GM19324 (cell line): Measurements from ENCODE around the gene DCAF17.
A peak's percentile ranks its signal among the peaks of the same experiment; 100 is the strongest.
"Not testable (repeated sequence)": the region's sequence is repeated elsewhere in the genome, so short reads cannot be mapped to it uniquely, and the experiment has no call there.

ENCODE experiments used
- ATAC-seq: cut with Tn5 transposase; IDR thresholded peaks from one replicate; pipeline ENCODE4 v1.9.1; 2021; ENCODE audit warnings: mild to moderate bottlenecking, moderate library complexity; ENCODE audit not compliant: unreplicated experiment, low FRiP score

The DCAF17 gene

DNA sequence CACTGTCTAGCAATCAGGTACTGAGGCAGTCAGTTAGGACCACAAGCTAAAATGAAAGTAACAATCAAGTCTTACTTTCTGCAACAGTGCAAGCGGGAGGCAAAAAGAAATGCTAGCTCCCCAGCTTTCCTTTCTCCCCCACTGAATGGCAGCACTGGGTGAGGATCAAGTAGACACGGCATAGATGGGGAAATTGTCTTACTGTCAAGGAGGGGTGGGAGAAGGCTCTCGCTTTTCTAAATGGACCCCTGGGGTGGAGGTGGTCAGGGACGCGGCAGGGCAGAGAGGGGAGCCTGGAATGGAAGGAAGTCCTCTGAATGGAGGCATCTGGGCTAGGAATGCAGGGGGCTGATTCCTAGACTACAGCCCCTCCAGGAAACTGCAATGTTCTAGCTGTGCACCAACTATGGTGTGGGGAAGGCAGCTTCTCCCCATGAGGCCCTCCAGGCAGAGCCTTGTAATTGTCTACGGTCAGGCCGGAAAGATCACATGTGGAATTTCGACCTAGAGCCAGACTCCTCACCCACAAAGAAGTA is 24.5 kb upstream of the DCAF17 start:
- no peak for ATAC-seq

DNA sequence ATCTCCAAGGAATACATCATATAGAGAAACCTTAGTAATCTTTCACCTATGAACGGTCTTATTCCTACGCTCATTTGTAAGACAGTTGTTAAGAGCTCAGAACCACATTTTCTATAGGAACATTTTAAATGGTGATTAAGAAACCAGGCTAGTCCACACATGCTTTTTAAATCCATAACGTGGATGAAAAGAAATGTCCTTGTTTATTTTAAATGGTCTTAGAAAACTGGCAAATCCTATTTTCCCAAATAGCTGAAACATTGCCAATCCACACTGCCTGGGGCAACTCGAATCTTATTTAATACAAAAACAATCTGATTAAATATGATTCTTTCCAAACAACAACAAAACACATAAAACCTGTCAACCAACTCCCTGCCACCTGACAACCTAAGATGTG is 23.9 kb upstream of the DCAF17 start:
- no peak for ATAC-seq

DNA sequence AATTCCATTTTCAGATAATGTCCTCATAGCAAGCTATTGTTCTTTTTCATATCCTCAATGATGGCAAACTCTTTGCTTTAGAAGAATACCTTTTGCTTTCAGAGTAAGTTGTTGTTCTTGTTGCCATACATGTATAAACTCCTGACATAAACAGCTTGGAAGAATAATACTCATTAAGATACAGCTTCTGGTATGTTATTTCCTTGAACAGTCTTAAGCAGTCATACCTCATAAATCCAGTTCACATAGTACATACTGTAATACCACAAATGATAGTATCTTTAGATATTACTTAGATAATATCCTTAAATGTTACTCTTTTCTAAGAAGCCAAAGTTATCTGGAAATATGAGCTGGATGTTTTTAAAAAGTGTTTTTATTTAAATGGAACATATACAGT is 23.4 kb upstream of the DCAF17 start:
- ATAC-seq: no peak

DNA sequence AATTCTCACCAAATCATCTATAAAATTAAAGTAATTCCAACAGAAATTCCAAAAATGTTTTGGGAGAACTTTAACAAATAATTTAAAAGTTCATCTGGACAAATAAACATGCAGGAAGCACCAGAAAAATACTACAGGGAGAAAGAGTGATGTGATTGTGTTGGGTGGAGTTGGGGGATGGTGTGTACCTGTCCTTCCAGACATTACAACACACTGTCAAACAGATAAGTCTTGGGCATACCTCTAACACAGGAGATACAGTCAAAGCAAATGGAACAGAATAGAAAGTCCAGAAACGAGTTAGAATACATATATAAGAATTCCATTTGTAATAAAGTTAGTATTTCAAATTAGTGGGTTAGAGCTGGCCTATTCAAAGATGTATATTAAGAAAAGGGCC is 22.8 kb upstream of the DCAF17 start:
- no peak for ATAC-seq

DNA sequence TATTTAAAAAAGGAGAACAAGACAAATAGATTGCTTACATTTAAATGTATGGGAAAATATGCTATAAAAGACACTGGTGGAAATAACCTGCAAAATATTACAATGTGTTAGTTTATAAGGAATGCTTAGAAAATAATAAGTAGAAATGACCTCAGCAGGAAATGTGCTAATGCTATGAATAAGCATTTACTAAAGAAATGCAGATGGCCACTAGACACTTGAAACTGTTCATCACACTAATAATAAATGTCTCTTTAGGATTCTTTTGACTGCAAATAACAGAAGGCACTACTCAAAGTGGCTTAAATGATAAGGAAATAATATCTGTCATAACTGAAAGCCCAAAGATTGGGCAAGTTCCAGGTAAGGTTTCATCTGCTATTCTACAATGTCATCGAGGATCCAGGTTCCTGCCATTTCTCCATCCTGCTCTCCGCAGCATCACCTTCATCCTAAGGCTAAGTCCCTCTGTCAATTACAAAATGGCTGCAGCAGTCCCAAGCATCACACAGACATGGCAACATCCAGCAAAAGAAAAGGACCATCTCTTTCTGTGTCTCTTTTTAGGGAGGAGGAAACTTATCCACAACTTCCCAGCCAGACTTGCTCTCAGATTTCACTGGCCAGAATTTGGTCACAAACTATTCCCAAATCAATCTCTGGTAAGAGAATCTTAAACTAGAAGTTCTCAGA is 22.1 kb upstream of the DCAF17 start:
- no peak for ATAC-seq

DNA sequence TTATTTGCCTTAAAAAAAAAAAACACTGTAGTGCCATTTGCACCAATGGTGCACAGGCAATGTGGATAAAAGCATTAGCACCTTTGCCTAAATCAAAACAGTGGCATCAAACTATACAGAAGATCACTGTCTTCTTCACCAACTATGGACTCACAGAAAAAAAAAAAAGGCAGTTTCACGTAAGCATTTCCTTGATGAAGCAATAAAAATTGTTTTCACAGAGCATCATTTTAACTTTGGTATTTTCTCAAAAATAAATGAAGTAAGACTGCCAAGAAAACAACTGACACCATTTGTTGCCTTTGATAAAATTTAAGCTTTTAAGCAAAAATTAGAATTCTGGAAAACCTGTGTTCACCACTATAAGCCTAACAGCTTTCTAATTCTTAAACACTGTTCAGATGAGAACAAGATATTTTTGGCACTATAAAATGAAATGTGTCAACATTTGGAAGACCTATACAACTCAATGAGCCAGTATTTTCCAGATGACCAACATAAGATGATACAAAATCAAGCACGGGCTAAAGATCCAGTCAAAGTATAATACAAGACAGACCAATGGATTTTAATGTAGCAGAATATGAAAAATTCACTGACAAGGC is 21.4 kb upstream of the DCAF17 start:
- ATAC-seq: no peak

DNA sequence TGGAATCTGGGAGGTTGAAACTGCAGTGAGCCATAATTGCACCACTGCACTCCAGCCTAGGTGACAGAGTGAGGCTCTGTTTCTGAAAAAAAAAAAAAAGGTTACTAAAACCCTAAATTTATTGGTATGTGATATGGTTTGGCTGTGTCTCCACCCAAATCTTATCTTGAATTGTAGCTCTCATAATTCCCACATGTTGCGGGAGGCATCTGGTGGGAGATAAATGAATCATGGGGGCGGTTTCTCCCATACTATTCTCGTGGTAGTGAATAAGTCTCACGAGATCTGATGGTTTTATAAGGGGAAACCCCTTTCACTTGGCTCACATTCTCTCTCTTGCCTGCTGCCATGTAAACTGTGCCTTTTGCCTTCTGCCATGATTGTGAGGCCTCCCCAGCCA is 19.4 kb upstream of the DCAF17 start:
- not testable (repeated sequence) for ATAC-seq

DNA sequence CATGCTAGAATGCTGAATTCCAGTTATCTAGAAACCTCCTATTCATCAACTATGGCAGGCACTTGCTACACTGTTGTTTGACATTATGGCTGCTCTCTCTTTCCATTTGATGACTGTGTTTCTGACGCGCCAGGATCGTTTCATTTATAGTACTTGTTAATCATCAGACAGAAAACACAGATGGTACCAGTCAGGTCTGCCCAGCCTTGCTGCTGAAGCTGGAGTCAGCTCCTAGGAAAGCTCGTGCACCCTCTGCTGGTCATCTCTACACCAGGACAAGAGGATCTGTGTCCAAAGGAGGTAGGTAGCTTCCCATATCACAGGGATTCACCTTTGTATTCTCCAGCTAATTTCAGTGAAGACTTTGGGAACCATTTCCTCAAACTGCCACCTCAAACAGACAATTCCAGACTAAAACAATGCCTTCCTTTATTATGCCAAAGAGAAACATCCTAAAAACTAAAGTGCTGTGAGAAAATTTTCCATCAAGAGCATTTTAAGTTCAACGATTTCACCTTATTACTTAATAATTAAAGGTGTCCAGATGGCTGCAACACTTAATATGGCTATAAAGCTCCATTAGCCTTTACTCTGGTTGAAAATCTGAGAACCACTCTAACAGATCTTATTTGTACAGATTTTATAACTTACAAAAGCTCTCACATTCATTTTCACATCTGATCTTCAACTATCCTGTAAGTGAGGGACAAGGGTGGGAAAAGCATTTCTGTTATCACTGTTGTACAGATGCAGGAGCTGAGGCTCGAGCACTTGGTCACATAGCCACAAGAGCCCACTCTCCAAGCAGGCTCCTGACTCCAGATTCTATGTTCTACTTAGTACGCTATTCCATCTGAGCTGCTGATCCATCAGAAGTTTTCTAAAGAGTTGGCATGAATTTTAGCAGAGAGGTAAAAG is 17.8 kb upstream of the DCAF17 start:
- ATAC-seq: peak; percentile 84

DNA sequence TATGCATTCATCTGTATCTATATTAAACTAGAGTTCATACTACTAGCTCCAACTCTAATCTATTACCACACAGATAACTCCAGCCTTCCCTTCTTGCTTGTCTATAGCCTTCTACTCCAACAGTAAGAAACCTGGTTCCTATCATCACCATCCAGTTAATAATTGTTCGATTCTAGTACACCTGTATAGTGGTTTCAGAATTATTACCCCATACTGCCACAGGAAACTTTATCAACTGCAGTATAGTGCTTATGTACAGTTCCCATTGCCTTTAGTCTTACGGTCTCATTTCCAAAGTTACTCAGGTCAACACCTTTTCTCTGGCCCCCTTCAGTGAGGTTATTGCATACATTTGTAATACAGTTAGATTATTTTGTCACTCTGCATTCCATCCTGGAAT is 14.7 kb upstream of the DCAF17 start:
- ATAC-seq: no peak

DNA sequence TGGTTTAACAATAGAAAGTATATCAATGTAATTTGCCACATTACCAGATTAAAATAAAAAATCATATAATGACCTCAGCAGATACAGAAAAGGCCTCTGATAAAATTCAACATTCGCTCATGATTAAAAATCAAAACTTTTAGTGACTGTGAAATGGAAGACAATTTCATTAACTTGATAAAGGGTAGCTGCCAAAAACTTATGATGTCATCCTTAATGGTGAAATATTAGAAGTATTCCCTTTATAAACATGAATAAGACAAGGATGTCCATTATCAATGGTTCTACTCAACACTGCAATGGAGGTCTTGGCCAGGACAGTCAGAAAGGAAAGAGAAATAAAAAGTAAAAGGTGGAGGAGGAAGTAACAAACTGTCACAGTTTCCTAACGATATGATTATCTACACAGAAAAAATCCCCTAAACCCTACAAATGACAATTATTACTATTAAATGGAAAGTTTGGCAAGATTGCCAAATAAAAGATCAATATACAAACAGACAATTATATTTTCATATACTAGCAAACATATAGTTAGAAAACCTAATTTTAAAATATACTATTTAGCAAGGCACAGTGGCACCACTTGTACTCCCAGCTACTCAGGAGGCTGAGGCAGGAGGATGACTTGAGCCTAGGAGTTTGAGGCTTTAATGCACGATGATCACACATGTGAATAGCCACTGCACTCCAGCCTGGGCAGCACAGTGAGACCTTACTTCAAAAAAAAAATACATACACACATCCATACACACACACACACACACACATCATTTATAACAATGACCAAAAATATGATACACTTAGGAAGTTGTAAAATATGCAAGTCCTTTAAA is 13.1 kb upstream of the DCAF17 start:
- ATAC-seq: no peak

DNA sequence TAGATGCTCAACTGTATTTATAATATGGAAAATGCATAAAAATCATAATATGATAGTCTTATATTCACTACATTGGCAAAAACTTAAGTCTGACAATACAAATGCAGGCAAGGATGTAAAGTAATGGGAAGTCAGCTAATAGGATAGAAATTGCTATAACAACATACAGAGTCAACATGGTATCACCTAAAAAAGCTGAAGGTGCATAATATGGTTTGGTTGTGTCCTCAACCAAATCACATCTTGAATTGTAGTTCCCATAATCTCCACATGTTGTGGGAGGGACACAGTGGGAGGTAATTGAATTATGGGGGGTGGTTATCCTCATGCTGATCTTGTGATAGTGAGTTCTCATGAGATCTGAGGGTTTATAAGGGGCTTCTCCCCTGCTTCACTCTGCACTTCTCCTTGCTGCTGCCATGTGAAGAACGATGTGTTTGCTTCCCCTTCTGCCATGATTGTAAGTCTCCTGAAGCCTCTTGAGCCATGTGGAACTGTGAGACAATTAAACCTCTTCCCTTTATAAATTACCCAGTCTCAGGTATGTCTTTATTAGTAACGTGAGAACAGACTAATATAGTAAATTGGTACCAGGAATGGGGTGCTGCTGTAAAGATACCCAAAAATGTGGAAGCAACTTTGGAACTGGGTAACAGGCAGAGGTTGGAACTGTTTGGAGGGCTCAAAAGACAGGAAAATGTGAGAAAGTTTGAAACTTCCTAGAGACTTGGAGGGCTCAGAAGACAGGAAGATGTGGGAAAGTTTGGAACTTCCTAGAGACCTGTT is 11.1 kb upstream of the DCAF17 start:
- not testable (repeated sequence) for ATAC-seq

DNA sequence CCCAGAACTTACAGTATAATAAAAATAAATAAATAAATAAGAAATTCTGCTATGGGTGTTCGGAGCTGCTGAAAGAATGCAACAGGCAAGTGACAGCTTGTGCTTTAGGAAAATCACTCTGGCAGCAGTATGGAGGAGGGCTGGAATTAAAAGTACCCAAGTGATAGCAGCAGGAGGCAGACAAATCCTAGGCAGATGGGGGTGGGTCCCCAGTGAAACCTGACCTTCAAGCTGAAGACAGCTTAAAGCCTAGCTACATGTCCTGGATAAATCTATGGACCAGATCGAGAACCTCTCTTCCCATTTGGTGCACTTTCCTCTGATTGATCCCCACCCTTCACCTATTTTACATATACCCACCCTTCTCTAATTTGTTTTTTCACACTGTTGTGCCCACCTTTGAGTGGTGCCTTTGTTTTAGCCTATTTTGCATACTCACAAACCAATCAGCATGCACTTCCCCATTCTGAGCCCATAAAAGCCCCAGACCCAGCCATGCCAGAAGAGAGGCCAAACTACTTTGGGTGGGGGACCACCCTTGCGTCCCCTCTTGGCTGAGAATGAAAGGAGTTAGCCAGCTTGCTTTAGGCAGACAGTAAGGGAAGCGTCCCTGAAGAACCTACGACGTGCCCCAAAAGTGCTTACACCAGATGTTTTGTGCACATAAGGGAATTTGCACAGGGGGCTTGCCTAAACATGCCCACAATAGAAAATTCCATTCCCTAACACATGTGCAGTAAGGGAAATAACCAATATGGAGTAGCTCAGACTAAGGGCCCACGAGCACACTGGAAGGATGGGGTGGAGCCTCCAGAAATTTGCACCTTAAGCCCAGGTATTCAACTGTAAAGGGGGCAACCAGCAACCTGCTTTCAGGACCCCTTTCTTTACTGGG is 3.3 kb upstream of the DCAF17 start:
- no peak for ATAC-seq

DNA sequence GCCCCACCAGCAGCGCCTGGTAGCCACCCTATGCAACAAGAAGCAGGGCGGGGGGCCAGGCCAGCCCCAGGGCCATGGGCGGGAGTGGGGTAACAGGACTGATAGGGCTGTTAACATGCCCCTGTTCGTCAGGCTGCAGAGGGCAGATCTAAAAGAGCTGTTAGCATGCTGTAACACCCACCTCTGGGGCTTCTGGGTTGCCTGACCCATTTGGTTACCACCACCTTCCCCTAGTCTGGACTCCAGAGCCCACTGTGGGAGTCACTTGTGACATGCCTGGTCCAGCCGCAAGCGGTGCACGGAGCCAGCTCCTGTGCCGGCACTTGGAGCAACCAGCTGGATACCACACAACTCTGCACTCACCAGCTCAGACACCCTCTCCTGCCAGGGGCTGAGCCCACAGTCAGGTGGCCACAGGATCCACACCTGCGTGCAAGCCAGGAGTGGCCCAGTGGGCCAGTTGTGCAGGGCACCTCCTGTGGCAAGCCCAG is 2.3 kb upstream of the DCAF17 start:
- ATAC-seq: no peak

DNA sequence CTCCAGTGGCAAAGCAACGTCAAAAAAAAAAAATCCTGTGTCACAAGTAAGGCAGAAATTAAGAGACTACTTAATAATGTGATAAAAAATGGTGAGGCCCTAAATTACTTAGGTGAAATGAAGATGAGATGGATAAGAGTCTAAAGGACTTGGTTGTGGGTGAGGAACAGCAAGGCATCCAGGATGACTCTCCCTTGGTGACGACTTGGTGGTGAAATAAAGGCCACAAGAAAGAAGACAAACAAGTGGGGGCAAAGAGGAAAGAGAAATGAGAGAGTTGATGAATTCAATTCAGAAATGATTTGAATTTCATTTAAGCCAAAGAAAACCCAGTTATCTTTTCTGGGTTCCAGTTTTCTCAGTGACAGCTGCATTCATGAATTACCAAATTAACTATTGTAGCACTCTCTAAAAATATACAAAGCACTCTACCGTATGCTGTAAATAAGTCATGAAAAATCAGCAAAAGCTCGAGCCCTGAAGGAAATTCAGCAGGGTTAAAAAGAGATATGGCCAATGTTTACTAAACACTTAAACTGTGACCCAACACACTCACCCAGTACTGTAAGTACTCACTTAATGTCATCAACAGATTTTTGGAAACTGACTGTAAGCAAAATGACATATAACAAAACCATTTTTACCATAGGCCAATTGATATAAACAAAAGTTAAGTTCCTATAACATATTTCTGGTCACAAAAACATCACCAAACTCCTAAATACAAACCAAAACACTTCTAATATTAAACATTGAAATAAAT is 1.6 kb upstream of the DCAF17 start:
- ATAC-seq: no peak

DNA sequence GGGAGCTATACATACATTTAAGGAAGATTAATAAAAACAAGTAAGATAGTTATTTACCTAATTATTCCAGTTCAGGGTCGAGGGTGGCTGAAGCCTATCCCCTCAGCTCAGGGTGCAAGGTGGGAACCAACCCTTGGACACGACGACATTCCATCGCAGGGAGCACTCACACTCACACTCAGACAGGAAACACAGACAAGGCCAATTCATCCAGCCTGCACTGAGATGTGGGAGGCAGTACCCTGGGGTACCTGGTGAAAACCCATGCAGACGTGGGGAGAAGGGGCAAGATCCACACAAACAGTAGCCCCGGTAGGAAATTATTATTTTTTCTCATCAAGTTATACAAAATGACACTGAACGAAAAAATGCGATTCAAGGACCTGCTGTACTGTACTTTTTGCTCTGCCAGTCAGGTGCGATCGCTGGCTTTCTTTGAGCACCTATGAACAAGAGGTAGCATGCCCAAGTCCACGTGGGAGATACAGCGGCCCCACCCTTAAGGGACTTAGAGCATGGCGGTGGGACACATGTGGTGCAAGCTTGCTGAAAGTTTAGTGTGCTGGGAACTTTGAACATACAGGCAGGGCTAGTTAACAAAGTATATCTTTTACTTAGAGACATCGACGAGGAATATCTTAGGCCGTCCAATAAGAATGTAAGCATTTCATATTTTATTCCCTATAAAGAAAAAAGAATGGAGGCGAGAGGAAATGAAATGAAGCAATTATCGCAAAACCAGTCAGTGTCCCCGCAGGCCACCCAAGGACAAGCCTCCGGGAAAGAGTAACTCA is 860 bp upstream of the DCAF17 start:
- no peak for ATAC-seq

DNA sequence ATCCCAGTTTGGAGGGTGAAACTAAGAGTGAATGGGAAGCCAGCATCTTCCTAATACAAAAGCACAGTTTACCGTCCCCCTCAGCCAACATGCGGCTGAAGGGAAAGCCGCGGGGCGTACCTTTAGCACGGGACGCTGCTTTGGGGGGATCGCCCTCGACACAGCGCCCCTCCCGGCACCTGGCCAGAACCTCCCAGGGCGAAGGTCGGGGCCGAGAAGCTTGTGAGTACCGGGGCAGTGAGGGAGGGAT is 338 bp upstream of the DCAF17 start, which contains the start of gene METTL8:
METTL8 (minus strand) TSS at position 228 of the 250 bp plus-strand sequence. CDS start 41,805 bp downstream, outside the sequence.
- no peak for ATAC-seq

DNA sequence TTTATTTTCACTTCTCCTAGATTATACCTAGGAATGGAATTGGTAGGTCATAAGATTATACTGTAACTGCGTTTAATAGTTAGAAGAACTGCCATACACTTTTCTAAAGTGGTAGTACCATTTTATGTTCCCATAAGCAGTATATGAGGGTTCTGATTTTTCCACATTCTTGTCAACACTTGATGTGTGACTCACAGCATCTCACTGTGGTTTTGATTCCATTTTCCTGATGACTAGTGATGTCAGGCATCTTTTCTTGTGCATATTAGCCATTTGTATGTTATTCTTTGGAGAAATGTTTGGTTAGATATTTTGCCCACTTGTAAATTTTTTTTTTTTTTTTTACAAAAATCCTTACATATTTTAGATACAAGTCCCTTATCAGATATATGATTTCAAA is 2.3 kb downstream of the DCAF17 start:
- no peak for ATAC-seq
